Metanephros (tissue), 2 donors: ENCODE results near the gene FLT3LG. TPM values are rescaled to one million over a fixed set of nuclear protein-coding genes. Genes with fewer than 3 reads are reported as not detected.

ENCODE experiments used
- small RNA-seq: library from RNA; depleted of rRNA; stranded (forward); fragments of <200 nt; gene quantifications from one replicate; pipeline ENCODE3, GENCODE V24; 2014; ENCODE audit warnings: low replicate concordance
- total RNA-seq: library from RNA; depleted of rRNA; stranded (reverse); fragments of >200 nt; gene quantifications from one replicate; pipeline ENCODE4 v1.2.3, GENCODE V29; 2014

FLT3LG gene, protein sequence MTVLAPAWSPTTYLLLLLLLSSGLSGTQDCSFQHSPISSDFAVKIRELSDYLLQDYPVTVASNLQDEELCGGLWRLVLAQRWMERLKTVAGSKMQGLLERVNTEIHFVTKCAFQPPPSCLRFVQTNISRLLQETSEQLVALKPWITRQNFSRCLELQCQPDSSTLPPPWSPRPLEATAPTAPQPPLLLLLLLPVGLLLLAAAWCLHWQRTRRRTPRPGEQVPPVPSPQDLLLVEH
- total RNA-seq, result 3.1 TPM

DNA sequence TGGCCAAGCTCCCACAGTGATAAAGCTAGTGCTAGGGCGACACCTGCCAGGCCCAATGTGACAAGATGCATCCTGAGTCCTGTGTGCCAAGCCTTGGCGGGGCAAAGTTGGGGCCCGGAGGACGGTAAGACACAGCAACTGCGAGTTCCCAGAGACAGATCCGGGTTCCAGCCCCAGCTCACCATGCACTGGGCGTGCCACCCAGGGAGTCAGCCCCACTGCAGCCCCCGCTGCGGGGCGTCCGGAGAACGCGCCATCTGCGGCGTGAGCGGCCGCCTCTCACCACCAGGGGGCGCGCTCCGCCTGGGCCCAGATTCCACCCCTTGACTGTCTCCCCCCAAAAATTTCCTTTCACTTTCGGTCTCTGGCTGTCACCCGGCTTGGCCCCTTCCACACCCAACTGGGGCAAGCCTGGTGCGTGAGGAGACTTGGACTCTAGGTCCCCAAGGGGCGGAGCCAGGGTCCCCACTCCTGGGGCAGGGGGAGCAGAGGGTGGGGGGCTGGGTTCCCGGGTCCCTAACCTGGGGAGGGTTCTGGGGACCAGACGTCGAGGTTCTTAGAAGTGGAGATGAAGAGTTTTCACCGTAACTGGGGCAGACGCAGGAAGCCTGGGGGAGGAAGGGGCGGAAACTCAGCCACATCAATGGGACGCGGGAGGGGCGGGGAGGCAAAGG lies at the start of gene FLT3LG:
TSS of gene FLT3LG (plus strand) at position 348 of the 674 bp plus-strand sequence. CDS start 425 bp downstream, outside the sequence.

GRCh38 chr19:49425178-49425577 lies 48.8 kb upstream of the FLT3LG start, which contains the start of gene GFY:
GFY (plus strand) TSS chr19:49425388; CDS start chr19:49426431, 1,043 bp downstream.

DNA sequence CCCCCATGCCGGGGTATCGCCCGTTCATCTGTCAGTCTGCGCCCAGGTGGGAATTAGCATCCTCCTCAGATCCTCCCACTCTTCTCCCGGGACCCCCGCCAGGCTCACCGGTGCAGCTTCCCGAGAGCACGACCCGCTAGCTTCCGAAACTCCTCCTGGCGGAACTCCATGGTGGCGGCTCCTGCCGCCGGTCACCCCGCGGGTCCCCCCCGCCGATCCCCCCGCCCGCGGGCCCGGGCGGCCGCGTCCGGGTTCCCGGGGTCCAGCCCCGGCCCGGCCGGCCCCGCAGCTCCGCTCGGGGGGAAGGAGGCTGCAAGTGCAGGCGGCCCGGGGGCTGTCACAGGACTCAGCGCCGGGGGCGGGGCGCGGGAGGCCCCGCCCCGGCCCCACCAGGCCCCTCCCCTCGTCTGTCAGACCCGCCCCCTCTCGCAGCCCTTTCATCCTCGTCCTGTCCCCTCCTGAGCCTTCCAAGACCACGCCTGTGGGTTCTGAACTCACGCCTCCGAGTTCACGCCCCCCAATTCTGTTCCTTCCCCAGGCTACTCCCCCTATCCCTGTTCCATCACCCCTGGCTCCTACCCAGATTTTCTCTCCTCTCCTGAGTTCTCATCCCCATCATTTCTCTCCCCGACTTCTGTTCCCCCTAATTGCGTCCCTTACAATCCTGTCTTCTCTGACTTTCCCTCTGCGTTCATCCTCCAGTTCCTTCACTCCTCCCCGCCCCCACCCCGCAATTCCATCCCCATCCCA lies 32.6 kb upstream of the FLT3LG start, which contains the start of gene SLC17A7:
TSS of gene SLC17A7 (minus strand) at position 318 of the 750 bp plus-strand sequence. CDS start at position 170, 148 bp downstream.

GRCh38 chr19:49451430-49452181 lies 22.4 kb upstream of the FLT3LG start, which contains the start of gene PIH1D1:
PIH1D1 (minus strand) TSS chr19:49451814; CDS start chr19:49451574, 240 bp downstream.

DNA sequence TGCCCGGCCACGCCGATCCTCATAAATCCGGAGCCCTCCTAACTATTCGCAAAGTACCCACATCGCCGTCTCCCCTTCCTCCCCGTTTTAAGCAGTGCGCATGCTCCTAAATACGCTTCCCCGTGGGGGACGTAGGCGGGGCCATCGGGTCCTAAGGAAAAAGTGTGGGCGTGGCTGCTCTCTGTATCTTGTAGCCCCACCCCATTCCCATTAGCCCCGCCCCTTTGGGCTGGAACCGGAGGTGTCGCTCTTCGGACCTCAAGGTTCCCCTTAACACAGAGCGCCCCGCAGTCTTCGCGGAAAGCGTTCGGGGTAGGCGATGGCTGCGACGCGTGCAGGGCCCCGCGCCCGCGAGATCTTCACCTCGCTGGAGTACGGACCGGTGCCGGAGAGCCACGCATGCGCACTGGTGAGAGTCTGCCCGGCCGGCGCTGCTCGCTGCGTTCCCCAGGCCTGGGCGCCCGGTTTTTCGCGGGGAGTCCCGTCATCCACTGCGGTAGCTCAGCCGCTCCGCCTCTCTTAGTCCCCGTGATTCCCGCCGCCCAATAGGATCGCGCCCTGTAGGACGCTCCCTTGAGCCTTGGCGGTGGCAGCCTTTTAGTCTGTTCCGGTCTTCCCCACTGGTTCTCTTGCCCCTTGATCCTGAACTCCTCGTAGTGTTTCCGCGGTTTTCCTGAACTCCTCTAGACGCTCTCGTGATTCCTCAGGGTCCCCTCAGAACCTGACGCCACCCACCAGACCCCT lies 20.8 kb upstream of the FLT3LG start, which contains the start of gene ALDH16A1:
TSS of gene ALDH16A1 (plus strand) at position 213 of the 744 bp plus-strand sequence. CDS start at position 320, 107 bp downstream.

GRCh38 chr19:49487277-49488045 lies 13.4 kb downstream of the FLT3LG start, which contains the start of gene RPL13A:
RPL13A (plus strand) TSS chr19:49487608; CDS start chr19:49487630, 22 bp downstream.

Small RNA genes lying within 50 kb of the gene (small RNA-seq; reads per million reads assigned to genes)
- gene COX6CP7 (not detected), gene MIR150 (5.1 reads per million, percentile 93 among the genes with 10 or more reads in this experiment), gene SNORD32A (not detected), gene SNORD33 (not detected), gene SNORD34 (not detected), gene SNORD35A (not detected), gene SNORD35B (not detected)

Other genes with a start within 250 kb of the FLT3LG start
- 3.2 TPM for gene SLC6A16, start 149.0 kb upstream of the FLT3LG start, total RNA-seq
- 16.5 TPM for gene CD37, start 138.8 kb upstream of the FLT3LG start, total RNA-seq
- 49.9 TPM for gene TEAD2, start 111.8 kb upstream of the FLT3LG start, total RNA-seq
- gene DKKL1, start 110.3 kb upstream of the FLT3LG start, total RNA-seq, result 1.5 TPM
- gene KASH5, start 86.0 kb upstream of the FLT3LG start, total RNA-seq, result not detected
- not detected for gene PTH2, start 50.8 kb upstream of the FLT3LG start, total RNA-seq
- gene GFY, start 48.8 kb upstream of the FLT3LG start, total RNA-seq, result not detected
- 2.8 TPM for gene SLC17A7, start 32.7 kb upstream of the FLT3LG start, total RNA-seq
- gene PIH1D1, start 22.4 kb upstream of the FLT3LG start, total RNA-seq, result 76.4 TPM
- 43.6 TPM for gene ALDH16A1, start 21.0 kb upstream of the FLT3LG start, total RNA-seq
- 2,667 TPM for gene RPL13A, start 13.4 kb downstream of the FLT3LG start, total RNA-seq
- gene RPS11, start 22.2 kb downstream of the FLT3LG start, total RNA-seq, result 2,754 TPM
- gene FCGRT, start 38.4 kb downstream of the FLT3LG start, total RNA-seq, result 205 TPM
- 33.7 TPM for gene RCN3, start 53.8 kb downstream of the FLT3LG start, total RNA-seq
- 81.5 TPM for gene NOSIP, start 106.3 kb downstream of the FLT3LG start, total RNA-seq
- gene PRRG2, start 107.1 kb downstream of the FLT3LG start, total RNA-seq, result 5.0 TPM
- gene PRR12, start 117.0 kb downstream of the FLT3LG start, total RNA-seq, result 17.0 TPM
- 14.7 TPM for gene RRAS, start 165.9 kb downstream of the FLT3LG start, total RNA-seq
- gene SCAF1, start 168.0 kb downstream of the FLT3LG start, total RNA-seq, result 30.1 TPM
- 52.4 TPM for gene IRF3, start 191.6 kb downstream of the FLT3LG start, total RNA-seq
- gene BCL2L12, start 191.7 kb downstream of the FLT3LG start, total RNA-seq, result 13.0 TPM
- gene PRMT1, start 203.1 kb downstream of the FLT3LG start, total RNA-seq, result 246 TPM
- 0.76 TPM for gene ADM5, start 215.4 kb downstream of the FLT3LG start, total RNA-seq
- gene CPT1C, start 216.9 kb downstream of the FLT3LG start, total RNA-seq, result 10.9 TPM